Measurements from ENCODE around the gene NECTIN1. TPM values are rescaled to one million over a fixed set of nuclear protein-coding genes. Genes with fewer than 3 reads are reported as not detected.

The NECTIN1 gene
- total RNA-seq, 1 donor: 5.8 TPM

DNA sequence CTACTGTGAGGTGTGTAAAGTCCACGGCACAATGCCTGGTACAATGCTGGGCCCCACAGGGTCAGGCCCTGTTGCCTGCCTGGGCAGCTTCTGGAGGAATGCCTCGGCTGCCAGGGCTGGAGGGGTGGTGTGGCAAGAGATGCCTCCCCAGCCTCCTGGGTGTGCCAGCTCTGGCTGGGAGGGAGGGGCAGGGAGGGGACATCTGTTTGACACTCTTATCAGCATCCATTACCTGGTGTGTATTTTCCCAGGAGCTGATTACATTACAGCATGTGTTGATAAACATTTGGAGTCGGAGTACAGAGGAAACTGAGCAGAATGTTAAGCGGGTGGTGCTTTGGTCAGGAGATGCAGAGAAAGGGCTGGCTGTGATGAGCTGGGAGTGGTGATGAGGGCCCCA is 11.0 kb upstream of the NECTIN1 start:
- Histone ChIP-seq H3K9me3 (ENCODE audit: low read depth, low read length) (no peaks in the 10 kb centered on the region), H4K20me1 (ENCODE audit: insufficient read depth, low read length) (no peaks in the 10 kb centered on the region), H3K4me2 (ENCODE audit: insufficient read depth, low read length) (no peak overlapping the region), H3K36me3 (ENCODE audit: insufficient read depth, low read length) (no peaks in the 10 kb centered on the region), H3K79me2 (ENCODE audit: insufficient read depth, low read length) (no peaks in the 10 kb centered on the region), H3K4me3 (ENCODE audit: insufficient read depth, low read length) (no peak overlapping the region), H3K4me1 (ENCODE audit: insufficient read depth, low read length) (no peaks in the 10 kb centered on the region), H3K27ac (ENCODE audit: low read depth, low read length) (no peak overlapping the region), H3K27me3 (ENCODE audit: insufficient read depth, low read length) (peaks cover 57% of the 10 kb centered on the region), H2AFZ (ENCODE audit: low read length) (no peak overlapping the region)
- DNase-seq (ENCODE audit: insufficient read length, low spot score, missing footprints): peak; percentile 84
- TF ChIP-seq CTCF (IDR thresholded peaks at IDR 0.05; ENCODE audit: extremely low read depth, low read depth, low read length): no peak

GRCh38 chr11:119739021-119739703 is 10.2 kb upstream of the NECTIN1 start:
- H3K27me3 ChIP-seq (ENCODE audit: insufficient read depth, low read length): peaks cover 49% of the 10 kb centered on the region
- H3K36me3 ChIP-seq (ENCODE audit: insufficient read depth, low read length): no peaks in the 10 kb centered on the region
- TF ChIP-seq CTCF (IDR thresholded peaks at IDR 0.05; ENCODE audit: extremely low read depth, low read depth, low read length): no peak
- H4K20me1 ChIP-seq (ENCODE audit: insufficient read depth, low read length): no peaks in the 10 kb centered on the region
- no peak overlapping the region for H3K27ac ChIP-seq (ENCODE audit: low read depth, low read length)
- no peaks in the 10 kb centered on the region for H3K9me3 ChIP-seq (ENCODE audit: low read depth, low read length)
- no peak overlapping the region for H2AFZ ChIP-seq (ENCODE audit: low read length)
- no peaks in the 10 kb centered on the region for H3K79me2 ChIP-seq (ENCODE audit: insufficient read depth, low read length)
- no peak overlapping the region for H3K4me3 ChIP-seq (ENCODE audit: insufficient read depth, low read length)
- H3K4me2 ChIP-seq (ENCODE audit: insufficient read depth, low read length): no peak overlapping the region
- DNase-seq (ENCODE audit: insufficient read length, low spot score, missing footprints): peak; percentile 57
- H3K4me1 ChIP-seq (ENCODE audit: insufficient read depth, low read length): no peaks in the 10 kb centered on the region

- H3K9me3 ChIP-seq (ENCODE audit: low read depth, low read length): no peaks in the 10 kb centered on the region
Observed at GRCh38 chr11:119738059-119738439, 9.0 kb upstream of the NECTIN1 start.

More at GRCh38 chr11:119738059-119738439, 9.0 kb upstream of the NECTIN1 start:
- Histone ChIP-seq H3K27ac (ENCODE audit: low read depth, low read length) (no peak overlapping the region), H3K4me3 (ENCODE audit: insufficient read depth, low read length) (no peak overlapping the region), H3K79me2 (ENCODE audit: insufficient read depth, low read length) (no peaks in the 10 kb centered on the region), H3K4me2 (ENCODE audit: insufficient read depth, low read length) (no peak overlapping the region), H2AFZ (ENCODE audit: low read length) (no peak overlapping the region), H3K27me3 (ENCODE audit: insufficient read depth, low read length) (peaks cover 43% of the 10 kb centered on the region), H3K4me1 (ENCODE audit: insufficient read depth, low read length) (no peaks in the 10 kb centered on the region), H3K36me3 (ENCODE audit: insufficient read depth, low read length) (no peaks in the 10 kb centered on the region), H4K20me1 (ENCODE audit: insufficient read depth, low read length) (no peaks in the 10 kb centered on the region)
- no peak for TF ChIP-seq CTCF (IDR thresholded peaks at IDR 0.05; ENCODE audit: extremely low read depth, low read depth, low read length)
- DNase-seq (ENCODE audit: insufficient read length, low spot score, missing footprints): peak; percentile 42
